Endodermal cell (in vitro differentiated cells): Measurements from ENCODE around the gene TCF12. TPM values are rescaled to one million over a fixed set of nuclear protein-coding genes. Genes with fewer than 3 reads are reported as not detected.
A peak's percentile ranks its signal among the peaks of the same experiment; 100 is the strongest.

Experiments used
- DNase-seq: peaks from one replicate; pipeline ENCODE4 v3.0.0-alpha.2; 2017
- H3K27ac ChIP-seq: 2 replicates; pipeline ENCODE4 v1.5.1; 2013; ENCODE audit warnings: mild to moderate bottlenecking, low read depth, low read length, moderate library complexity
- H3K27me3 ChIP-seq: 2 replicates; pipeline ENCODE4 v1.6.1; 2013; ENCODE audit warnings: mild to moderate bottlenecking, low read length, moderate library complexity; ENCODE audit not compliant: insufficient read depth, control insufficient read depth, poor library complexity, severe bottlenecking
- H3K36me3 ChIP-seq: 2 replicates; pipeline ENCODE4 v1.7.0; 2013; ENCODE audit warnings: mild to moderate bottlenecking, low read length, moderate library complexity; ENCODE audit not compliant: control insufficient read depth, insufficient read depth
- H3K4me1 ChIP-seq: one replicate; pipeline ENCODE4 v1.7.0; 2013; ENCODE audit warnings: low read length; ENCODE audit not compliant: control insufficient read depth, insufficient read depth
- H3K4me3 ChIP-seq: 2 replicates; pipeline ENCODE4 v1.5.1; 2013; ENCODE audit warnings: mild to moderate bottlenecking, low read length, moderate library complexity
- H3K9ac ChIP-seq: 2 replicates; pipeline ENCODE4 v1.6.1; 2013; ENCODE audit warnings: mild to moderate bottlenecking, low read length, moderate library complexity; ENCODE audit not compliant: poor library complexity, severe bottlenecking; ENCODE audit errors: extremely low read depth
- H3K9me3 ChIP-seq: 2 replicates; pipeline ENCODE4 v1.6.1; 2013; ENCODE audit warnings: mild to moderate bottlenecking, low read length, moderate library complexity; ENCODE audit not compliant: control insufficient read depth
- H3K27ac Mint-ChIP-seq: 2 replicates; pipeline ENCODE4 v1.8.0; 2020; ENCODE audit warnings: mixed read lengths
- H3K27me3 Mint-ChIP-seq: 2 replicates; pipeline ENCODE4 v1.8.0; 2021; ENCODE audit warnings: mild to moderate bottlenecking, mixed read lengths; ENCODE audit not compliant: insufficient read depth
- H3K36me3 Mint-ChIP-seq: 2 replicates; pipeline ENCODE4 v1.8.0; 2020; ENCODE audit warnings: low read depth, mixed read lengths
- H3K4me1 Mint-ChIP-seq: 2 replicates; pipeline ENCODE4 v1.8.0; 2020; ENCODE audit warnings: mixed read lengths
- H3K4me3 Mint-ChIP-seq: 2 replicates; pipeline ENCODE4 v1.8.0; 2020; ENCODE audit warnings: mild to moderate bottlenecking, moderate library complexity, mixed read lengths
- H3K9me3 Mint-ChIP-seq: 2 replicates; pipeline ENCODE4 v1.8.0; 2020; ENCODE audit warnings: mild to moderate bottlenecking, mixed read lengths
- CTCF ChIP-seq: fragments of 200-600 bp; sonication (generic); conservative IDR thresholded peaks from 2 replicates; pipeline ENCODE4 v1.5.0; 2021; ENCODE audit warnings: antibody characterized with exemption, mild to moderate bottlenecking
- WGBS, 2 experiments: methylation state at CpG; one replicate each; pipeline versions ENCODE4 v1.1.5 to v1.1.7; 2013; ENCODE audit warnings: missing lambda C conversion rate in 2 of 2, mixed read lengths in 1 of 2; ENCODE audit not compliant: insufficient coverage in 1 of 2, insufficient read length in 1 of 2; 5-methylcytosine and 5-hydroxymethylcytosine counted together
- total RNA-seq, 2 donors: library from RNA; stranded (reverse); fragmentation: NEBNext Ultra II Directional in 1 of 2; extraction: Animal tissue kit (Norgen Biotek cat#: 25700) in 1 of 2; gene quantifications; 2 replicates in 1 of 2; 3 replicates in 1 of 2; pipeline ENCODE4 v1.2.1, GENCODE V29; 2021

Gene TCF12
- total RNA-seq, 2 donors from 2014 or later, result 103 to 121 TPM

- Histone ChIP-seq H3K36me3 (peaks cover 18% of the 10 kb centered on the region), H3K4me1 (peaks cover 4% of the 10 kb centered on the region), H3K4me3 (peak overlapping the region; percentile 13), H3K27me3 (no peaks in the 10 kb centered on the region), H3K9me3 (peaks cover 25% of the 10 kb centered on the region), H3K9ac (no peak overlapping the region), H3K27ac (no peak overlapping the region)
- peaks cover 8% of the 10 kb centered on the region for H3K4me1 Mint-ChIP-seq
- peaks cover 15% of the 10 kb centered on the region for H3K36me3 Mint-ChIP-seq
- TF ChIP-seq CTCF, result no peak
- no peak for DNase-seq
- H3K27me3 Mint-ChIP-seq, result no peaks in the 10 kb centered on the region
- no peak overlapping the region for H3K4me3 Mint-ChIP-seq
- H3K27ac Mint-ChIP-seq, result no peak overlapping the region
- peaks cover 12% of the 10 kb centered on the region for H3K9me3 Mint-ChIP-seq
- 93 to 100% methylated on average over 2 to 3 of the region's 3 CpGs for WGBS, 2 experiments
Observed at GRCh38 chr15:56946150-56946549, 27.7 kb downstream of the TCF12 start.

- H3K4me3 ChIP-seq, result no peak overlapping the region
- peaks cover 44% of the 10 kb centered on the region for H3K9me3 ChIP-seq
- DNase-seq, result no peak
- Mint-ChIP-seq H3K27ac (no peak overlapping the region), H3K4me3 (no peak overlapping the region), H3K36me3 (peaks cover 27% of the 10 kb centered on the region), H3K9me3 (peaks cover 12% of the 10 kb centered on the region), H3K4me1 (no peaks in the 10 kb centered on the region), H3K27me3 (no peaks in the 10 kb centered on the region)
- H3K27ac ChIP-seq, result no peak overlapping the region
- H3K27me3 ChIP-seq, result no peaks in the 10 kb centered on the region
- no peak for TF ChIP-seq CTCF
- H3K4me1 ChIP-seq, result no peaks in the 10 kb centered on the region
- H3K36me3 ChIP-seq, result peaks cover 22% of the 10 kb centered on the region
- WGBS, 2 experiments, result 91 to 96% methylated on average over 3 to 6 of the region's 6 CpGs
- no peak overlapping the region for H3K9ac ChIP-seq
Observed at GRCh38 chr15:56948000-56948763, 29.7 kb downstream of the TCF12 start.

- H3K27me3 ChIP-seq, result no peaks in the 10 kb centered on the region
- Mint-ChIP-seq H3K36me3 (peaks cover 29% of the 10 kb centered on the region), H3K4me1 (no peaks in the 10 kb centered on the region), H3K9me3 (peaks cover 13% of the 10 kb centered on the region), H3K27me3 (no peaks in the 10 kb centered on the region), H3K27ac (no peak overlapping the region), H3K4me3 (no peak overlapping the region)
- no peaks in the 10 kb centered on the region for H3K4me1 ChIP-seq
- no peak overlapping the region for H3K27ac ChIP-seq
- peaks cover 49% of the 10 kb centered on the region for H3K9me3 ChIP-seq
- H3K9ac ChIP-seq, result no peak overlapping the region
- H3K36me3 ChIP-seq, result peaks cover 22% of the 10 kb centered on the region
- TF ChIP-seq CTCF, result no peak
- DNase-seq, result no peak
- 95% methylated on average over 1 of the region's 1 CpG; no CpG with 5 or more reads in 1 of the 2 experiments for WGBS, 2 experiments
- H3K4me3 ChIP-seq, result no peak overlapping the region
Observed at GRCh38 chr15:56948764-56949101, 30.3 kb downstream of the TCF12 start.
